22Rv1 (cell line): Measurements from ENCODE around the gene AEBP1.

ENCODE experiments used
- H3K27ac ChIP-seq: fragments of 450-650 bp; 2 replicates; pipeline ENCODE4 v1.5.1; 2017
- CTCF ChIP-seq: fragments of 450-650 bp; IDR thresholded peaks from 2 replicates; pipeline ENCODE4 v1.5.1; 2017; ENCODE audit warnings: mild to moderate bottlenecking
- ZFX ChIP-seq: fragments of 450-650 bp; IDR thresholded peaks from 2 replicates; pipeline ENCODE4 v1.6.1; 2017; ENCODE audit warnings: antibody characterized with exemption, borderline replicate concordance

The AEBP1 gene

GRCh38 chr7:44148961-44149536, 44.9 kb downstream of the AEBP1 start:
- no peak overlapping the region for H3K27ac ChIP-seq
- TF ChIP-seq ZFX: no peak
- no peak for TF ChIP-seq CTCF

DNA sequence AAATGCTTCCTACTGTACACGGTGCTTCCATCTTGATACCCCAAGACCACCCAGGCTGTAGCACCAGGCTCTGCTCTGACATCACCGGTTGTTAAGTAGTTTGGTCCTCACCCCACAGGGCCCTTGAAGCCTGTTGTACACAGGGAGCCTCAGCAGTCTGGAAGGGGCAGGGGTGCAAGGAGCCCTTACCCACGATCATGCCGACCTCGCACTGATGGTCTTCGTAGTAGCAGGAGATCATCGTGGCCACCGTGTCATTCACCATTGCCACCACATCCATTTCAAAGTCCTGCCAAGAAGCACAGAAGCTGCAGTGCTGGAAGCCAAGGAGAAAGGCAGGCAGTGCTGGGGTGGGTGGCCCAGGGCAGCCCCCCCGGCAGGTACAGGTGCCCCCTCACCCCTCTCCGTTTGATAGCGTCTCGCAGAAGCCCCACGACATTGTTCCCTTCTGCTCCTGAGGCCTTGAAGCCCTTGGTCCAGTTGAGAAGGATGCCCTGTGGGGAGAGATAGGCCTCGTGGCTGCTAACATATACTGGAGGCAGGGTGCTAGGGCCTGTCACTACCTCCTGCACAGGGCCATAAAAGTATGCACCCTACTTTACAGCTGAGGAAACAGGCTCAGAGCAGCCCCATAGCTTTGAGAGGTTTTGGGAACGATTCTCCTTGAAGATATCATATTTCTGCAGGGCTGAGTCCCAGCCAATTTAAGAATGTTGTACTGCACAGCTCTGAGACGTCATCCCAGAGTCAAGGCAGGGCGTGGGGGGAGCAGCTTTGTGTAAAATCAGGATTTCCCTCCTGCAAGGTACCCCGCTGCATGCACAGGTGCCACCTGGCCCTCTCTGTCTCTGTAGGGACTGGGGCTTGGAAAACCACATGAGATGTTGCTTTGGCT, 45.7 kb downstream of the AEBP1 start:
- no peak overlapping the region for H3K27ac ChIP-seq
- TF ChIP-seq CTCF (no peak), ZFX (no peak)

- no peak for TF ChIP-seq CTCF
- no peak for TF ChIP-seq ZFX
- no peak overlapping the region for H3K27ac ChIP-seq
Observed at GRCh38 chr7:44150466-44150832, 46.3 kb downstream of the AEBP1 start.

DNA sequence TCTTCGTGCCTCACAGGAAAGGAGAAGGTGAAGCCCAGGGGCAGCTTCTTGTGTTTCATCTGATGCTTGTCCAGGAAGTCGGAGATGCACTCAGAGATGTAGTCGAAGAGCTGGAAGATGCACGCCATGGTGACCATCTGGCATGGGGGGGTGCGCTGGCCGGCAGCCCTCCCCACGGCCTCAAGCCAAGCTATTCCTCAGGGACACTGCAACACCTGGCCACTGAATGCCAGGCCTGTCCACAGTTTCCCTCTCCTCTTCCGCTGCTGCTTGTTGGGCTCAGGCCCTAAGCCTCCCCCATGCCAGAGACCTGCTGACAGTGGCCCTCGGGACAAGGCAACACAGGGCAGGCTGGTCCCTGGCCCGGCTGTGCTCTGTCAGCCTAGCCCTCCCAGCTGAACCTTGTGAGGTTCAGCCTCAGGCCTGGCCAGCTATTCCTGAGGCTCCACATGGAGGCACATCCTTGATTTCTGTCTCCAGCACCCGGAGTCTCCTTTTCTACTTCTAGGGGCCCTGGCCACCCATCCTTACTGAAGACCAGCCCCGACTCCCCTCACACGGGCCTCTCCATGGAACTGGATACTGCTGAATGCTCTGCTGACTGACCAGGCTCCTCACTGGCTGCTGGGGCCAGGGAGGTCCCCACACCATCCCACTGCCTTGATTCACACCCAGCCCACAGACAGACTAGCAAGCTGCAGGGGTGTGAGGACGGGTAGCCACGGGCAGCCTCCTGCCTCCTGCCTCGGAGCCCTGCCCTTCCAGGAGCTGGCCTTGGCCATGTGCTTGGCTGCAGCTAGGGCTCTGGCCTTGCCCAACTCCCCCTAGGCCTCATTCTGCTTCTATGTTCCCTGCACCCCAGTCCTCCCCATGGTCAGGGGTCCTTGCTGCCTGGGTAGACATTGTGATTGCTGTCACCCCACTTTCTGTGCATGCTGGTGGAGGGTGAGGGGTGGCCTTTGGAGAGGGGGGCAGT, 47.1 kb downstream of the AEBP1 start:
- TF ChIP-seq CTCF: no peak
- TF ChIP-seq ZFX: no peak
- H3K27ac ChIP-seq: no peak overlapping the region

DNA sequence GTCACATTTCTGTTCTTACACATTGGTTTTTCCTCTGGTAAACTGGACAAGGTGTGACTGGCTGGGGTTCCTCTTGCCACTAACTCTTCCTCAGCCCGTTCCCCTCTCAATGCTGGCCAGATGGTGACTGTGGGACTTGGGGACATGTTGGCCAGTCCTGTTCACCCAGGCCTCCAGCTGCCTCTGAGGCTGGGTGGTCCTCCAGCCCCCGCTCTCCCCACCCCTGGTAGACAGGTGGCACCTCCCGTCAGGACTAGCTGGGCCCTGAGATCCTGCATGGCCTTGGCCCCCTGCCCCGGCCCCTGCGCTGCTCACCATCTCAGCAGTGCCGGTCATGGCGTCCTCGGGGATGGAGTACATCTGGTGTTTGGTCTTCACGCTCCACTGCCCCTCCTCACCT, 47.8 kb downstream of the AEBP1 start:
- no peak for TF ChIP-seq ZFX
- no peak for TF ChIP-seq CTCF

GRCh38 chr7:44152971-44153947, 49.1 kb downstream of the AEBP1 start:
- H3K27ac ChIP-seq: no peak overlapping the region
- TF ChIP-seq ZFX (no peak), CTCF (no peak)

More for the DNA sequence above, 47.8 kb downstream of the AEBP1 start:
- no peak overlapping the region for H3K27ac ChIP-seq
